ENCODE measurements around the gene ACSS2.

Gene ACSS2

DNA sequence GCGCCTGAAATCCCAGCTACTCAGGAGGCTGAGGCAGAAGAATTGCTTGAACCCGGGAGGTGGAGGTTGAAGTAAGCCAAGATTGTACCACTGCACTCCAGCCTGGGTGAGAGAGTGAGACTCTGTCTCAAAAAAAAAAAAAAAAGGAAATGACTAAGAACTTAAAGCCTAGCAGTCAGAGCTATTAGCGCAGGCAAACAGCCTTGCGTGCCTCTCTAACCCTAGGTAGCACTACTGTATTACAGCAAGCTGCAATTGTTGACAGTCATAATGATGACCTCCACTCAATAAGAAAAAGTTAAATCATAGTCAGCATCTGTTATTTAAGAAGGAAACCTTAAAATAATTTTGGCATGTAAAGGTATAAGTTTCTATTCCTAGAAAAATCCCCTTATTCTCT, 64.8 kb downstream of the ACSS2 start:
- Histone ChIP-seq H3K4me1 (ENCODE audit: insufficient read depth, insufficient read length) (no peaks in the 10 kb centered on the region), H3K4me3 (ENCODE audit: insufficient read length, low read depth) (no peak overlapping the region), H3K36me3 (ENCODE audit: insufficient read depth, insufficient read length, low read length) (peaks cover 76% of the 10 kb centered on the region), H3K9ac (ENCODE audit: insufficient read length, low read depth) (no peak overlapping the region), H3K27me3 (ENCODE audit: insufficient read depth, insufficient read length) (no peaks in the 10 kb centered on the region), H3K9me3 (ENCODE audit: insufficient read depth, low read length) (no peaks in the 10 kb centered on the region)
- DNase-seq (ENCODE audit: low read depth, low spot score) = no peak
- TF ChIP-seq YY1 (IDR thresholded peaks at IDR 0.05; ENCODE audit: insufficient read depth, insufficient read length) (no peak), ZNF274 (IDR thresholded peaks at IDR 0.05; ENCODE audit: low read depth, low read length) (no peak), SUZ12 (IDR thresholded peaks at IDR 0.05; ENCODE audit: extremely low read depth, insufficient read depth, insufficient read length) (no peak)

DNA sequence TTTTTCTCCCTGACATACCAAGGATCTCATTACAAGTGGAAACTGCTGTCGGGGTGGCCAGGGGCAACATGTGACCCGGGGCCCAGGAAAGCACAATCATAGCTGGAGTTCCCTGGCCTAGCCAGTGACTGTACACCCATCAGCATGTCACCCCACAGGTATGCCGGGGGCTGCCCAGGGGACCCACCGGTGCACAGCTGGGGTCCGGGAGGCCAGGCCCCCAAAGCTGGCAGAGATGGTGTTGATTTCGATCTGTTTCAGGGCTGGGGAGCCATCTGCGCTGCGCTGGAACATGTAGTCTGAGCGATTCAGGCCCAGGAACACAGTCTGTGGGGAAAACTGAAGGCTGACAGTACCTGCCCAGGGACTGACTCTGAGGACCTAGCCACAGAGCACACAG, 65.9 kb downstream of the ACSS2 start:
- H3K4me3 ChIP-seq (ENCODE audit: insufficient read length, low read depth) = no peak overlapping the region
- no peak overlapping the region for H3K9ac ChIP-seq (ENCODE audit: insufficient read length, low read depth)
- H3K36me3 ChIP-seq (ENCODE audit: insufficient read depth, insufficient read length, low read length) = peaks cover 72% of the 10 kb centered on the region
- no peaks in the 10 kb centered on the region for H3K9me3 ChIP-seq (ENCODE audit: insufficient read depth, low read length)
- DNase-seq (ENCODE audit: low read depth, low spot score) = no peak
- H3K4me1 ChIP-seq (ENCODE audit: insufficient read depth, insufficient read length) = no peaks in the 10 kb centered on the region
- H3K27me3 ChIP-seq (ENCODE audit: insufficient read depth, insufficient read length) = no peaks in the 10 kb centered on the region
- TF ChIP-seq SUZ12 (IDR thresholded peaks at IDR 0.05; ENCODE audit: extremely low read depth, insufficient read depth, insufficient read length) = no peak
- no peak for TF ChIP-seq YY1 (IDR thresholded peaks at IDR 0.05; ENCODE audit: insufficient read depth, insufficient read length)
- no peak for TF ChIP-seq ZNF274 (IDR thresholded peaks at IDR 0.05; ENCODE audit: low read depth, low read length)

DNA sequence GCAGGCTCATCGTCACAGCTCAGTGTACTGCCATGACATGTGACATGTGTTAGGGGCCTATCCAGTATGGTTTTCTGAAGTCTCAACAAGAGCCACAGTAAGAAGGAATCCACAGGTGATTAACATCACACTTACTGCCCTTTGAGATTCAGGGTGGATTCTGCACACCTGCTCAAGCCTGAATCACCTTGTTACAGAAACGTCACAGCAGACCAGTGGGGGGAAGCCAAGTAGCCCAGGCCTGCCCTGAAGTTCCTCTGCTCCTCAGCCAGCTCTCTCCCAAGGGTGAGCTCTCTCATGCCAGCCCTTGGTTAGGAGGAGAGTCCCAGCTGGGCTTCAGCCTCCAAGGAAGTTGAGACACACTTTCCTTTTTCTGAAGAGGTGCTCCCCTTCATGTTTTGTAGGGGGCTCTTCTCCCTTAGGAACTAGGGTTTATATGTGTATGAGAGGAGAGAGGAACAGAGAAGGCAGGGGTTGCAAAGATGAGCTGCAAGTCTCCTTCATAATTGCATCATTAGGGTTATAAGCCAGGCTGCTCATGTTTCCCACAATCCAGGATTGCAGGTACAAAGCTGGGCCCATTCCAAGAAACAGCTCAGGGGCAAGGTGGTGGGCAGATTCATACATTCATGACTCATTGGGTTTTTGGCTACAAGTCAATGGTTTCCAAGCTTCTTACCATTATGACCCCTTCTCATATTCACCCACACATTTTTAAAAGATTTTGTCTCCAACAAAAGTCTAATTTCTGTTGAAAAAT, 67.6 kb downstream of the ACSS2 start:
- DNase-seq (ENCODE audit: low read depth, low spot score) = no peak
- Histone ChIP-seq H3K9ac (ENCODE audit: insufficient read length, low read depth) (no peak overlapping the region), H3K27me3 (ENCODE audit: insufficient read depth, insufficient read length) (no peaks in the 10 kb centered on the region), H3K36me3 (ENCODE audit: insufficient read depth, insufficient read length, low read length) (peaks cover 61% of the 10 kb centered on the region), H3K4me3 (ENCODE audit: insufficient read length, low read depth) (no peak overlapping the region), H3K9me3 (ENCODE audit: insufficient read depth, low read length) (no peaks in the 10 kb centered on the region), H3K4me1 (ENCODE audit: insufficient read depth, insufficient read length) (no peaks in the 10 kb centered on the region)
- TF ChIP-seq YY1 (IDR thresholded peaks at IDR 0.05; ENCODE audit: insufficient read depth, insufficient read length) (no peak), SUZ12 (IDR thresholded peaks at IDR 0.05; ENCODE audit: extremely low read depth, insufficient read depth, insufficient read length) (no peak), ZNF274 (IDR thresholded peaks at IDR 0.05; ENCODE audit: low read depth, low read length) (no peak)

DNA sequence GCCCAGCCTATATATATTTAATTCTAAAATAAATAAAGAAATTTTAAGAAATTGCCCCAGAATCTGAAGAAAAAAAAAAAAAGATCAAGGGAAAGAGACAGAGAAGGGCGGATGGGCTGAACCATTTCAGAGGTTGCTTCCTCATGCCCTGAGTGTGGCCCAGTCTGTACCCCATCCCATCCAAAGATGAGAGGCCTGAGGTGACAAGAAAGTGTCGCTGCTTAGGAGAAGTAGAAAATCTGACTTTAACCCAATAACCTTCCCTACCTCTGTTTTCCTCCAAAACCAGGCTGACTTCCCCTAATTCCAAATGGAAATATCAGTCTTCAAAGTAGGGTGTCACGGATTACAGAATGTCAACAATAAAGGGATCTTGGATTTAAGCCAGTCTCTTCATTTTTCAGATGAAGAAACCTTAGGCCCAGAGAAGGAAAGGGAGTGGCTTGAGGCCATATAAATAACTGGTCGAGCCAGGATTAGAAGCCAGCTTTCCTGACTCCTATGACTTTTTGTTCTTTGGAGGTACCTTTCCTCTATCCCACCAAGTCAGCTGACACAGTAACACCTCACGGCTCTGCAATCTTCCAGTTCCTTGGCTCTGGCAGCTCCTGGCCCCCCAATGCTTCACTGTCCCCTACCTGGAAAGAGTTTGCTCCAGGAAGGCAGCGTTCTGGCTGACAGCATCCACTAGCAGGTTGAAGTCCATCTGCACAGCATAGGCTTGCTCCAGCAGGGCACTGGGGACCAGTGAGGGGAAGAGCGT, 69.1 kb downstream of the ACSS2 start:
- no peaks in the 10 kb centered on the region for H3K27me3 ChIP-seq (ENCODE audit: insufficient read depth, insufficient read length)
- no peaks in the 10 kb centered on the region for H3K4me1 ChIP-seq (ENCODE audit: insufficient read depth, insufficient read length)
- peaks cover 60% of the 10 kb centered on the region for H3K36me3 ChIP-seq (ENCODE audit: insufficient read depth, insufficient read length, low read length)
- no peak for DNase-seq (ENCODE audit: low read depth, low spot score)
- no peak overlapping the region for H3K9ac ChIP-seq (ENCODE audit: insufficient read length, low read depth)
- no peak overlapping the region for H3K4me3 ChIP-seq (ENCODE audit: insufficient read length, low read depth)
- no peaks in the 10 kb centered on the region for H3K9me3 ChIP-seq (ENCODE audit: insufficient read depth, low read length)
- TF ChIP-seq YY1 (IDR thresholded peaks at IDR 0.05; ENCODE audit: insufficient read depth, insufficient read length) (no peak), SUZ12 (IDR thresholded peaks at IDR 0.05; ENCODE audit: extremely low read depth, insufficient read depth, insufficient read length) (no peak)

DNA sequence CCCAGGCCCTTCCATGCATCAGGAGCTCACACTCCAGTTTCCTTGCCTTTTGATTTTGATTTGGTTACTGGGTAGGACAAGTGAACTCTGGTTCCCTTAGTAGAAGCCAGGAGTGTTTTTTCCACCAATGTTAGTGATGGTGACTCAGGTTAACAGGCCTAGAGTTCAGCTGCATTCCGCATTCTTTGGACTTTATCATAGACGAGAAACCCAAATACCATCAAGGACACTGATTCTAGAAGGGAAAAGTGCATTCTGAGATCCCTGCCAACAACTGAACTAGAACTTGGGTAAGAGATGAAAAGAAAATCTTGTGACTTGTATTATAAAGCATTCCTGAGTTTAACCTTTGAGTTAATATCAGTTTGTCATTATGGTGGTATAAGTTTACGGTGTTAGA, 70.2 kb downstream of the ACSS2 start:
- Histone ChIP-seq H3K9ac (ENCODE audit: insufficient read length, low read depth) (no peak overlapping the region), H3K4me1 (ENCODE audit: insufficient read depth, insufficient read length) (peaks cover under 1% of the 10 kb centered on the region), H3K27me3 (ENCODE audit: insufficient read depth, insufficient read length) (no peaks in the 10 kb centered on the region), H3K36me3 (ENCODE audit: insufficient read depth, insufficient read length, low read length) (peaks cover 53% of the 10 kb centered on the region), H3K4me3 (ENCODE audit: insufficient read length, low read depth) (no peak overlapping the region), H3K9me3 (ENCODE audit: insufficient read depth, low read length) (no peaks in the 10 kb centered on the region)
- DNase-seq (ENCODE audit: low read depth, low spot score) = no peak
- no peak for TF ChIP-seq YY1 (IDR thresholded peaks at IDR 0.05; ENCODE audit: insufficient read depth, insufficient read length)
- TF ChIP-seq ZNF274 (IDR thresholded peaks at IDR 0.05; ENCODE audit: low read depth, low read length) = no peak
- no peak for TF ChIP-seq SUZ12 (IDR thresholded peaks at IDR 0.05; ENCODE audit: extremely low read depth, insufficient read depth, insufficient read length)

DNA sequence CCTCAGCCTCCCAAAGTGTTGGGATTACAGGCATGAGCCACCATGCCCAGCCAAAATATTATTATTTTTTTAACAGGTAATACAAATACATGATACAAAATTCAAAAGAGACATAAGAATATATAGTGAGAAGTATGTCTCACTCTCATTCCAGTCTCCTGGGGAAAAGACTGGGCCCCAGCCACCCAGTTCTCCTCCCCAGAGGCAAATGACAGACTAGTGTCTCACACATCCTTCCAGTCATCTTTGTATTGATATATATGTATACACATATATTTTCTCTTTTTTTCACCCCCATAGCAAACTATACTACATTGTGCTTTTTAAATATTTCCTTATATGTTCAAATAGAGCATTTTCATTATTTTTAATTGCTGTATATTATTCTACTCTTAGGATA, 70.9 kb downstream of the ACSS2 start:
- peaks cover 2% of the 10 kb centered on the region for H3K4me1 ChIP-seq (ENCODE audit: insufficient read depth, insufficient read length)
- peaks cover 48% of the 10 kb centered on the region for H3K36me3 ChIP-seq (ENCODE audit: insufficient read depth, insufficient read length, low read length)
- no peak for DNase-seq (ENCODE audit: low read depth, low spot score)
- no peaks in the 10 kb centered on the region for H3K27me3 ChIP-seq (ENCODE audit: insufficient read depth, insufficient read length)
- no peak overlapping the region for H3K9ac ChIP-seq (ENCODE audit: insufficient read length, low read depth)
- H3K9me3 ChIP-seq (ENCODE audit: insufficient read depth, low read length) = no peaks in the 10 kb centered on the region
- no peak overlapping the region for H3K4me3 ChIP-seq (ENCODE audit: insufficient read length, low read depth)
- TF ChIP-seq YY1 (IDR thresholded peaks at IDR 0.05; ENCODE audit: insufficient read depth, insufficient read length) = no peak
- TF ChIP-seq ZNF274 (IDR thresholded peaks at IDR 0.05; ENCODE audit: low read depth, low read length) = no peak
- TF ChIP-seq SUZ12 (IDR thresholded peaks at IDR 0.05; ENCODE audit: extremely low read depth, insufficient read depth, insufficient read length) = no peak

DNA sequence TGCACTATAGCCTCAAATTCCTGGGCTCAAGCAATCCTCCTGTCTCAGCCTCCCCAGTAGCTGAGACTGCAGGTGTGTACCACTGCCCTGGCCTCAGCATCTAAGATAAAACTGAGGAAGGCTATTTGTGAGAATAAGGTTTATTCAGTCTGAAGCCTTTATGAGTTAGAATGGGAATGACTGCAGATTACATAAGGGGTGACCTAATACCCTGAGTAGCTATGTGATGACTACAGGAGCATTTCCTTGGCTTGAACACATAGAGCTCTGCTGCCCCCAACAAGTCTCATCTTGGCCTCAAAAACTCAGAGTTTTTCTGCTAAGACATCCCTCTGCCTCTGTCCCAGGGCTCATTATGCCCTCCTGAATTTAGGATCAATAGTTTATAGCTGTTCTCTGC, 71.6 kb downstream of the ACSS2 start:
- peaks cover 2% of the 10 kb centered on the region for H3K4me1 ChIP-seq (ENCODE audit: insufficient read depth, insufficient read length)
- TF ChIP-seq YY1 (IDR thresholded peaks at IDR 0.05; ENCODE audit: insufficient read depth, insufficient read length) (no peak), SUZ12 (IDR thresholded peaks at IDR 0.05; ENCODE audit: extremely low read depth, insufficient read depth, insufficient read length) (no peak), ZNF274 (IDR thresholded peaks at IDR 0.05; ENCODE audit: low read depth, low read length) (no peak)
- H3K9ac ChIP-seq (ENCODE audit: insufficient read length, low read depth) = no peak overlapping the region
- no peaks in the 10 kb centered on the region for H3K27me3 ChIP-seq (ENCODE audit: insufficient read depth, insufficient read length)
- peaks cover 41% of the 10 kb centered on the region for H3K36me3 ChIP-seq (ENCODE audit: insufficient read depth, insufficient read length, low read length)
- DNase-seq (ENCODE audit: low read depth, low spot score) = no peak
- no peak overlapping the region for H3K4me3 ChIP-seq (ENCODE audit: insufficient read length, low read depth)
- no peaks in the 10 kb centered on the region for H3K9me3 ChIP-seq (ENCODE audit: insufficient read depth, low read length)

Data from NT2/D1 (cell line).